ENCODE measurements around the gene SGCA.

GRCh38 chr17:50169881-50170459, 4.2 kb downstream of the SGCA start:
- TF ChIP-seq CHD2 (IDR thresholded peaks at IDR 0.05; ENCODE audit: low read length) (no peak), EP300 (IDR thresholded peaks at IDR 0.05; ENCODE audit: borderline replicate concordance in 1 of 2, low read depth in 2 of 2, low read length in 2 of 2) (no peak), POLR2A (IDR thresholded peaks at IDR 0.05; ENCODE audit: control extremely low read depth in 1 of 2, low read depth in 2 of 2, low read length in 2 of 2) (no peak), JUN (IDR thresholded peaks at IDR 0.05; ENCODE audit: low read depth, low read length) (no peak)
- TF ChIP-seq, protein P1, sequence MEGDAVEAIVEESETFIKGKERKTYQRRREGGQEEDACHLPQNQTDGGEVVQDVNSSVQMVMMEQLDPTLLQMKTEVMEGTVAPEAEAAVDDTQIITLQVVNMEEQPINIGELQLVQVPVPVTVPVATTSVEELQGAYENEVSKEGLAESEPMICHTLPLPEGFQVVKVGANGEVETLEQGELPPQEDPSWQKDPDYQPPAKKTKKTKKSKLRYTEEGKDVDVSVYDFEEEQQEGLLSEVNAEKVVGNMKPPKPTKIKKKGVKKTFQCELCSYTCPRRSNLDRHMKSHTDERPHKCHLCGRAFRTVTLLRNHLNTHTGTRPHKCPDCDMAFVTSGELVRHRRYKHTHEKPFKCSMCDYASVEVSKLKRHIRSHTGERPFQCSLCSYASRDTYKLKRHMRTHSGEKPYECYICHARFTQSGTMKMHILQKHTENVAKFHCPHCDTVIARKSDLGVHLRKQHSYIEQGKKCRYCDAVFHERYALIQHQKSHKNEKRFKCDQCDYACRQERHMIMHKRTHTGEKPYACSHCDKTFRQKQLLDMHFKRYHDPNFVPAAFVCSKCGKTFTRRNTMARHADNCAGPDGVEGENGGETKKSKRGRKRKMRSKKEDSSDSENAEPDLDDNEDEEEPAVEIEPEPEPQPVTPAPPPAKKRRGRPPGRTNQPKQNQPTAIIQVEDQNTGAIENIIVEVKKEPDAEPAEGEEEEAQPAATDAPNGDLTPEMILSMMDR (IDR thresholded peaks at IDR 0.05; ENCODE audit: control extremely low read depth in 1 of 3, insufficient read depth in 1 of 3, low read depth in 1 of 3, low read length in 3 of 3): no peak
